NK-92 treated with Interleukin-12 subunit alpha and Interleukin-12 subunit beta, amount 100 ng/mL, for 24 hours (cell line): ENCODE results near the gene SLC18A3.

Source experiments
- DNase-seq: peaks from one replicate; lab custom pipeline; 2025; lab: John Stamatoyannopoulos, UW

The SLC18A3 gene

DNA sequence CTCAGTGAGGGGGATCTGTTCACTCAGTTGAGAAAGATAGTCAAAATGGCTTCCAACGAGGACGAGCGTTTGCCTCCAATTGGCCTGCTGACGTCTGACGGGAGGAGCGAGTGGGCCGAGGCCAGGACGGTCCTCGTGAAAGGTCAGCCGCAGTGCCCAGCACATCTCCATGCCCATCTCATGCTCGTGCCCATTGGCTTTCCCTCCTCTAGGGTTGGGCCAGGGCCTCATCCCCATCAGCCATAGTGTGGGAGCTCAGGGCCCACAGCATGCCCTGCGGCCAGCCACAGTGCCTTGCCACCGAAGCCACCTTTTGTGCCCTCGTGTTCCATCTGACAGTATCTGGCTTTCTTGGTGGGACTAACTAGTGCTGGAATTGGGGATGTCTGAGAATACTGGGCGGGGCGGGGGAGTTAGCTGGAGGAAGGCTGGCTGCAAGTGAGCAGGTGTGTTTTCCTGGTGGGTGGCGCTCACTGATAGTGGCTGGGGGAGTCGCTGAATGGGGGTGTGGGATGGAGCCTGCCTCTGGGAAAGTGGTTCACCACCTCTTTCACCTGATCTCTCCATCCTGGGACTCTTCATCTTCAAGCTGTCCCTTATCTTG is 17.6 kb downstream of the SLC18A3 start:
- no peak for DNase-seq

GRCh38 chr10:49628599-49628998 is 18.5 kb downstream of the SLC18A3 start:
- DNase-seq, result no peak

- DNase-seq, result no peak
Observed at GRCh38 chr10:49629431-49629881, 19.3 kb downstream of the SLC18A3 start.

DNA sequence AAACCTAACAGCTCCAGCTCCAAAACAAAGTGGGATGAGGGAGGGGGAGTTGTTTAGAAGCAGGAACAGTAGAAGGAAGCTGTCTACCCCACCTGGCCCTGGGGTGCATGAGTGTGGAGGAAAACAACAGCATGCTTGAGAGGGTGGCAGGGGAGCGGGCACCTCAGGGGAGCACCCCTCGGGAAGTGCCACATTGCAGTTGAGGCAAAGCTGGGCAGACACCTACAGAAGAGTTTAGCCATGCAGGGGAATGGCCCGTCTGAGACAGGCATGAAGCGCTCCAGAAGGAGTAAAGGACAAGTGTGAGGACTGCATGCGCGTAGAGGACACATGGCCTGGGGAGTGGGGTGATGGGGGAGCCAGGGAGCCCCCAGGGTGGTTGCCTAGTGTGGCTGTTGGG is 21.9 kb downstream of the SLC18A3 start:
- DNase-seq, result no peak

DNA sequence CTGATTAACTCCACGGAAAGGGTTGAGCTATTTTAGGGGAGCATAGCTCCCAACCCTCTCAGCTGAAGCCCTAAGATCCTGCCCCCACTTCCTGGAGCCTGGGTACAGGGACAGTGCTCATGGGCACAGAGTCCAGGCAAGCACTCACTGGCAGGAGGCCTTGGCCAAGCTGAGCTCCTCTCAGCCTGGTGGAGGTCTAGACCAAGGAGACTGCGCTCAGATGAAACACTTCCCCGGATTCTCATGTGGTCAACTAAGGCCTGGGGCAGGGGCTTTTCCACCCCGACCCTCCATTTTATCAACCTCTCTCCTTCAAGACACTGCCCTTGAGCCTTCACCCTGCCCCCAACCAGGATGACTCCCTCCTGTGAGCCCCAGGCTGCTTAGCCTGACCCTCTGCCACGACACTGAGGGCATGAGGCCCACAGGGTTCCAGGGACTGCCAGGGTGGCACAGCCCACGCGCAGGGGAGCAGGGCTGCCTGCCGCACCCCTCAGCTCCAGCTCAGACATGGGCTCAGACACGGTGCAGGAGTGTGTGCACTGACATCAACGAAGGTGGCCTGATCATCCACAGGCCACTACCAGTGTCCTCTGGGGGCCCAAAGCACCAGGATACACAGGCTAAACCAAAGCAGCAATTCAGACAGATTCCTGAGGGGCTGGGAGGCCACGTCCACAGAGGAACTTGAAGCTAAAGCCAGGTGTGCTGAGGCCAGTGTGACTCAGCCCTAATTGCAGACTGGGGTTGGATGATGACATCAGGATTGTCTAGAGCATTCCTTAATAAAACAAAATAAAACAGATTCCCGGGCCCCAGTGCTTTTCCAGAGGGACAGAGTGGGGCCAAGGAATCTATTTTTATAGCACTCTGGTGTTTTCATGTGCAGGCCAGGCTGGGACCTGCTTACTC is 22.6 kb downstream of the SLC18A3 start:
- DNase-seq, result no peak

- no peak for DNase-seq
Observed at GRCh38 chr10:49633327-49634068, 23.4 kb downstream of the SLC18A3 start.

DNA sequence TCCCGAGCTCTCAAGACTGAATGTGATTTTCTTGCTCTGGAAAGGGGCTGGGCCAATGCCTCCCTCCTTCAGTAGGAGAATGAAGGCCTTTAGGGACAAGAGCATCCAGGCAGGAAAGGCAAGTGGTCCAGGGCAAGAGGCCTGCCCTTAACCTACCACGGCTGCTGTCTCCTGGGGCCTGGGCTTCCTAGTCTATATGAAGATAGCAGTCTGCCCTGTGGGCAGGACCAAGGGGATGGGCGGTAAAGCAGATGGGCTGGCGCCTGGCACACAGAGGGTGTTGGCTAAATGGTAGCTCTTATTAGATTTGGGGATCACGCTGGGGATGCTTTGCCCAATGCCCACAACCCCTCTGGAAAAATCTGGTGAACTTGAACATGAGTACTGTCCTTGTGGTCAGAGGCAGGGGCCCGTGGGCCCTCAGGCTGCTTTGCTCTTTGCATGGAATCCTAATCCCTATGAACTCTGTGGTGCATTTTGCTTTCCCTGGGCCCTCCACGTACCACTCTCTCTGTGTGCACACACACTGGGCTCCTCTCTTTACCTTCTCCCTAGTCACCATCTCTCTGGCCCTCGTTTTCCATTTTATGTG is 24.1 kb downstream of the SLC18A3 start:
- DNase-seq, result no peak

- DNase-seq, result no peak
Observed at GRCh38 chr10:49642311-49642710, 32.2 kb downstream of the SLC18A3 start.

GRCh38 chr10:49643241-49644034 is 33.3 kb downstream of the SLC18A3 start:
- DNase-seq, result no peak

DNA sequence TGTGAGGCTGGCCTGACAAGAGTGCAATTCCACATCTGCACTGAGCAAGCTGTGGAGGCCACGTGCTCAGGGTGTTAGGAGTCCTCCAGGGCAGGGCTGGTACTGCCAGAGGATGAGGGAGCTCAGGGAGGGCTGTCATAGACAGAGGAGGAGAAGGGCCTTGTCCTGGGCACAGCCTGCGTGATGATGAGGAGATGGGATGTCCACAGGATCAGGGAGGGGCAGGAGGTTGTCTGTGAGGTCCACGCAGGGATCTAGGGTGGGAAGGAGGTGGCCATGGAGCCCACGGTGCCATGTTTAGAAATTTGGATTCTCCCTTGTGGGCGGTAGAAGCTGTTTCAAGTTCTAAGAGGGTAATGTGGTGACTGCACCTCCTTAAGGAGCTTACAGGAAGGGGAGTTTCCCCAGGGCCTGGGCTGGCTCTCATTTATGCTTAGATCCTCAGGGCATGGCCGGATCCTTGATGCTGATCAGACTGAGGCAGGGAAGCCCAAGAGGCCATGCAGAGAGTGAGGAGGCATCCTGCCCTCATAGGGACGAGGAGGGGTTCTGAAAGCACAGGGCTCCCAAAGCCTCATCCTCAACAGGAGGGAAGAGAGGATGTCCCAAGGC is 34.0 kb downstream of the SLC18A3 start:
- no peak for DNase-seq

GRCh38 chr10:49645417-49645816 is 35.3 kb downstream of the SLC18A3 start:
- DNase-seq, result no peak

- DNase-seq, result no peak
Observed at GRCh38 chr10:49645871-49646870, 36.1 kb downstream of the SLC18A3 start.

- DNase-seq, result no peak
Observed at GRCh38 chr10:49647554-49647953, 37.4 kb downstream of the SLC18A3 start.

- DNase-seq, result no peak
Observed at GRCh38 chr10:49647985-49648795, 38.1 kb downstream of the SLC18A3 start.

- no peak for DNase-seq
Observed at GRCh38 chr10:49649294-49649693, 39.2 kb downstream of the SLC18A3 start.

DNA sequence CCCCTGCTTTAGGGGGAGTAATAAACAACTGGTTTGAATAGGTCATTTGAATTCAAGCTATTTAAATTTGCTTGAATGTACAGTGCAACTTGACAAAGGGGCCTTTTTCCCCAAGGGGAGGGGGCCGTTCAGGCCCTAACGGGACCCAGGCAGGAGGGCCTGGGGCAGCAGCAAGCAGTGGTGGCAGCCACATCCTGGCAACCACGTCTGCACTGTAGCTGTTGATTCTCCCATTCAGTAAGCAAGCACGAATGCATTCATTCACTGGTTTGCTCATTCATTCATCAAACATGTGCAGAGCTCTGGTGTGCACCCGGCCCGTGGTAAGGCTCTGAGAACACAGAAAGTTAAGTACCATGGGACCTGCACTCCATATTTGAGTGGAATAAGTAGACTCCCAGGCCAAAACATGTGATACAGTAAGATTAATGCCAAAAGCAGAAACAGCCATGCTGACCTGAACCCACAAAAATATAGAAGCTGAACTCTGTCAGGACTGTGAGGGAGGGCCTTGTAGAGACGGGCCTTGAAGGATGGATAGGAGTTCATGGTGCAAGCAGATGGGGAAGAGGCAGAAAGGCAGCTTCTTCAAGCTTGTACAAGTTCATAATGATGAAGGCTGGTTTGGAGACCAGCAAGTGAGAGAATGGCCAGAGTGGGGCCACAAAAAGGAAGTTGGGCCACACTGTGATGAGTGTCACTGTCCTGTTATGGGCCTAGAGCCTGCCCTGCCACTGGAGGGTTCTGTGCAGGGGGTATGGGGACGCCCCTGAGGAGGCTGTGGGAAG is 40.0 kb downstream of the SLC18A3 start:
- no peak for DNase-seq

DNA sequence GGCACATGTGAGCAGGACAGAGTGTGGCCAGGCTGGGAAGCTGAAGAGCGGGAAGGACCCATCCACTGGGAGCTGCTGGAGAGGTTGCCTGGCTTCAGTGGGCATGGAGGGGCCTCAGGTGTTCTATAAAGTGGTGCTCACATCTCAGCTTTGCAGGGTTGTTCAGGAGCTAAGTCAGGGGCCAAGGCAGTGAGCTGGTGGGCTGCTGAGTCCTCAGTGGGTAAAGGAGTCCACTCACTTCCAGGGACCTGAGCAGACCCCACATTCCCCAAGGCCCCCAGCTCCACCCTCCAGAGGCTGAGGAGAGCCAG is 40.6 kb downstream of the SLC18A3 start:
- DNase-seq, result no peak
